ENCODE results near the gene FBXW5.

DNA sequence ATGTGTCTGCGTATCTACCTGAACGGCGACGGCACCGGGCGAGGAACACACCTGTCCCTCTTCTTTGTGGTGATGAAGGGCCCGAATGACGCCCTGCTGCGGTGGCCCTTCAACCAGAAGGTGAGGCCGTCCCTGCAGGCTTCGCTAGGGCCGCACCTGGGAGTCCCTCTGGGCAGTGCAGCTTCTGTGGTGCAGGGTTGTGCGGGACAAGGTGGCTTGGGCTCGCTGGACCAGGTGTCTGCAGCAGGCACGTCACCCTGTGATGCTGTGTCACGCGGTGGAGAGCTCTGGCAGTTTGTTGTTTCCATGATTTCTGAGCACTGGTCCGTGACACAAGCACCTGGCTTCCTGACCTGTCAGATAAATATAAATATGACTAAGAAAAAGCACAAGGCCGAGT is 20.7 kb downstream of the FBXW5 start:
- TF ChIP-seq, protein P1, sequence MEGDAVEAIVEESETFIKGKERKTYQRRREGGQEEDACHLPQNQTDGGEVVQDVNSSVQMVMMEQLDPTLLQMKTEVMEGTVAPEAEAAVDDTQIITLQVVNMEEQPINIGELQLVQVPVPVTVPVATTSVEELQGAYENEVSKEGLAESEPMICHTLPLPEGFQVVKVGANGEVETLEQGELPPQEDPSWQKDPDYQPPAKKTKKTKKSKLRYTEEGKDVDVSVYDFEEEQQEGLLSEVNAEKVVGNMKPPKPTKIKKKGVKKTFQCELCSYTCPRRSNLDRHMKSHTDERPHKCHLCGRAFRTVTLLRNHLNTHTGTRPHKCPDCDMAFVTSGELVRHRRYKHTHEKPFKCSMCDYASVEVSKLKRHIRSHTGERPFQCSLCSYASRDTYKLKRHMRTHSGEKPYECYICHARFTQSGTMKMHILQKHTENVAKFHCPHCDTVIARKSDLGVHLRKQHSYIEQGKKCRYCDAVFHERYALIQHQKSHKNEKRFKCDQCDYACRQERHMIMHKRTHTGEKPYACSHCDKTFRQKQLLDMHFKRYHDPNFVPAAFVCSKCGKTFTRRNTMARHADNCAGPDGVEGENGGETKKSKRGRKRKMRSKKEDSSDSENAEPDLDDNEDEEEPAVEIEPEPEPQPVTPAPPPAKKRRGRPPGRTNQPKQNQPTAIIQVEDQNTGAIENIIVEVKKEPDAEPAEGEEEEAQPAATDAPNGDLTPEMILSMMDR (IDR thresholded peaks at IDR 0.05) = no peak
- no peak for TF ChIP-seq POLR2A (IDR thresholded peaks at IDR 0.05)
